Epithelial cell of proximal tubule (primary cell): Measurements from ENCODE around the gene TMPRSS7. TPM values are rescaled to one million over a fixed set of nuclear protein-coding genes. Genes with fewer than 3 reads are reported as not detected.

Source experiments
- DNase-seq: peaks from one replicate; pipeline ENCODE4 v3.0.0-alpha.2; 2011; ENCODE audit warnings: low read depth
- H3K4me3 ChIP-seq: 2 replicates; pipeline ENCODE4 v1.5.1; 2011; ENCODE audit warnings: low read depth, mild to moderate bottlenecking, low read length
- CTCF ChIP-seq: conservative IDR thresholded peaks from 2 replicates; pipeline ENCODE4 v1.5.1; 2012; ENCODE audit warnings: low read depth, mild to moderate bottlenecking, low read length
- total RNA-seq: library from RNA; depleted of rRNA; stranded (reverse); fragments of >200 nt; gene quantifications from 2 replicates; pipeline ENCODE4 v1.2.3, GENCODE V29; 2015

Gene TMPRSS7
- total RNA-seq, 1 donor from 2014 or later, result not detected

GRCh38 chr3:112000367-112000771, 34.2 kb upstream of the TMPRSS7 start:
- TF ChIP-seq CTCF, result no peak
- no peak for DNase-seq
- H3K4me3 ChIP-seq, result peak overlapping the region; percentile 74

- no peak for DNase-seq
- no peak overlapping the region for H3K4me3 ChIP-seq
- TF ChIP-seq CTCF, result no peak
Measured at GRCh38 chr3:112000966-112001365, 33.6 kb upstream of the TMPRSS7 start.

- no peak for TF ChIP-seq CTCF
- DNase-seq, result no peak
- H3K4me3 ChIP-seq, result no peak overlapping the region
Measured at GRCh38 chr3:112001526-112001925, 33.0 kb upstream of the TMPRSS7 start.

- DNase-seq, result no peak
- no peak for TF ChIP-seq CTCF
- H3K4me3 ChIP-seq, result no peak overlapping the region
Measured at GRCh38 chr3:112002096-112002971, 32.2 kb upstream of the TMPRSS7 start.

GRCh38 chr3:112003321-112004080, 31.0 kb upstream of the TMPRSS7 start:
- TF ChIP-seq CTCF, result no peak
- DNase-seq, result no peak
- no peak overlapping the region for H3K4me3 ChIP-seq

- H3K4me3 ChIP-seq, result no peak overlapping the region
- TF ChIP-seq CTCF, result no peak
- DNase-seq, result no peak
Measured at GRCh38 chr3:112004187-112004586, 30.3 kb upstream of the TMPRSS7 start.
